ENCODE measurements around the gene TSPAN12.

DNA sequence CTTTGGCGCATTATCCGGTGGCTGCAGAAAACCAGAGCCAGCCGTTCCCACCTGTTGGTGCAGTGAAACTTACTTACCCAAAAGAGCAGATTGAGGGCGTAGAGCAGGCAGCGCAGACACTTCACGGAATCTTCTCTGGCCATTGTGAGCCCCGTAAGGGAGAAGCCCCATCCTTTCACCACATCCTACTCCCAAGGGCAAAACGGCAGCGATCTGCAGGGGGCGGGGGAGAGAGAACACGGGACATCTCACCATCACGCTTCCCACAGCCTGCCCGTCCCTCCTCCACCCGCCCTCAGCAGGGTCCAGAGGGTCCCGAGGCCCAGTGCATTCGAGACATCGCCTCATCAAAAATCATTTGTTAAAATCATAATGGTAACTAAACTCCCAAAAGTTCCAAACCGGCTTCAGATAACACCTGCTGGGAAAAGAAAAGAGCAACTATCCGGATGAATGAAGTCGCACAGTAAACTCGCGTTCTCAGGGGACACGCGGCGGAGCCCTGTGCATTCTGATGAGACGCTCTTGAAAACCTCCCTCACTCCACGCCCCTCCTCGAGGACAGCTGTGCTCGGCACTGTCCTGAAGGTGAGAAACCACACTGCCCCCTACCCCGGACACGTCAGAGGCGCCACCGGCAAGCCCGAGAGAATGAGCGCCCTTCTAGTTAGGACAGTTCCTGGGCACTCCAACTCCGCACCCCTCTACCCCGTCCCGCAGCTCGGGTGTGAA lies 1.2 kb downstream of the TSPAN12 start:
- no peak for TF ChIP-seq POLR2A (IDR thresholded peaks at IDR 0.05)
- TF ChIP-seq, protein P1, sequence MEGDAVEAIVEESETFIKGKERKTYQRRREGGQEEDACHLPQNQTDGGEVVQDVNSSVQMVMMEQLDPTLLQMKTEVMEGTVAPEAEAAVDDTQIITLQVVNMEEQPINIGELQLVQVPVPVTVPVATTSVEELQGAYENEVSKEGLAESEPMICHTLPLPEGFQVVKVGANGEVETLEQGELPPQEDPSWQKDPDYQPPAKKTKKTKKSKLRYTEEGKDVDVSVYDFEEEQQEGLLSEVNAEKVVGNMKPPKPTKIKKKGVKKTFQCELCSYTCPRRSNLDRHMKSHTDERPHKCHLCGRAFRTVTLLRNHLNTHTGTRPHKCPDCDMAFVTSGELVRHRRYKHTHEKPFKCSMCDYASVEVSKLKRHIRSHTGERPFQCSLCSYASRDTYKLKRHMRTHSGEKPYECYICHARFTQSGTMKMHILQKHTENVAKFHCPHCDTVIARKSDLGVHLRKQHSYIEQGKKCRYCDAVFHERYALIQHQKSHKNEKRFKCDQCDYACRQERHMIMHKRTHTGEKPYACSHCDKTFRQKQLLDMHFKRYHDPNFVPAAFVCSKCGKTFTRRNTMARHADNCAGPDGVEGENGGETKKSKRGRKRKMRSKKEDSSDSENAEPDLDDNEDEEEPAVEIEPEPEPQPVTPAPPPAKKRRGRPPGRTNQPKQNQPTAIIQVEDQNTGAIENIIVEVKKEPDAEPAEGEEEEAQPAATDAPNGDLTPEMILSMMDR (IDR thresholded peaks at IDR 0.05): no peak

Measured in adrenal gland (tissue), 5 donors.